GM12878 (cell line): ENCODE measurements around the gene PIP4K2A. TPM values are rescaled to one million over a fixed set of nuclear protein-coding genes. Genes with fewer than 3 reads are reported as not detected.

Source experiments
- ATAC-seq: fragments of 200-7000 bp; cut with Tn5 transposase; 3 replicates; pipeline ENCODE4 v1.9.1; 2020; ENCODE audit warnings: mild to moderate bottlenecking, moderate library complexity
- BruUV-seq: library from RNA; stranded (reverse); fragments of 400-500 nt; replicated peaks from 2 replicates; lab custom pipeline; 2021; lab: Mats Ljungman, UMichigan
- CTCF ChIA-PET: fragments of 300-600 bp; sonication (Branson Sonifier 250); formaldehyde crosslinking; extraction: SDS; loops from one replicate; lab custom pipeline; 2021; ENCODE audit warnings: inconsistent platforms; lab: Yijun Ruan, JAX
- POLR2A ChIA-PET: fragments of 350-600 bp; formaldehyde crosslinking; extraction: SDS; loops from one replicate; lab custom pipeline; 2021; ENCODE audit warnings: inconsistent platforms; lab: Charles Lee
- RAD21 ChIA-PET: fragments of 300-600 bp; sonication (Branson Sonifier 250); formaldehyde crosslinking; loops from one replicate; lab custom pipeline; 2023; ENCODE audit warnings: antibody characterized with exemption; ENCODE audit not compliant: unreplicated experiment; lab: Charles Lee
- SMC1A ChIA-PET: fragments of 300-600 bp; sonication (Branson Sonifier 250); formaldehyde crosslinking; loops from one replicate; lab custom pipeline; 2023; ENCODE audit not compliant: unreplicated experiment, uncharacterized antibody; lab: Charles Lee
- DNase-seq: peaks from one replicate; pipeline ENCODE4 v3.0.0-alpha.2; 2011; ENCODE audit warnings: low read depth, low spot score
- FAIRE-seq: peaks from 3 replicates; lab custom pipeline; 2011; peaks lifted over from hg19 to GRCh38; lab: Jason Lieb, UNC
- H2AFZ ChIP-seq: 2 replicates; pipeline ENCODE4 v1.6.0; 2011; ENCODE audit warnings: low read depth, low read length, control low read depth; ENCODE audit not compliant: control insufficient read depth
- H3K27ac ChIP-seq: 2 replicates; pipeline ENCODE4 v1.5.1; 2011; ENCODE audit warnings: control low read depth; ENCODE audit not compliant: control insufficient read depth, insufficient read depth
- H3K27me3 ChIP-seq, 2 experiments: replicated peaks in 1 of 2; 2 replicates each; pipeline versions ENCODE4 v1.6.0 to v1.6.1; 2011; ENCODE audit warnings: low read length in 1 of 2; ENCODE audit not compliant: control insufficient read depth in 2 of 2, insufficient read depth in 2 of 2
- H3K36me3 ChIP-seq, 2 experiments: 2 replicates each; pipeline ENCODE4 v1.5.1; 2011; ENCODE audit warnings: low read length in 1 of 2; ENCODE audit not compliant: control insufficient read depth in 2 of 2, insufficient read depth in 2 of 2
- H3K4me1 ChIP-seq: 2 replicates; pipeline ENCODE4 v1.6.1; 2011; ENCODE audit warnings: mild to moderate bottlenecking, low read length, moderate library complexity, mixed read lengths; ENCODE audit not compliant: control insufficient read depth, insufficient read depth
- H3K4me2 ChIP-seq: 2 replicates; pipeline ENCODE4 v1.6.0; 2011; ENCODE audit warnings: control low read depth; ENCODE audit not compliant: control insufficient read depth, insufficient read depth
- H3K4me3 ChIP-seq: fragments of 200-600 bp; sonication (generic); 2 replicates; pipeline ENCODE4 v1.5.1; 2016
- H3K79me2 ChIP-seq: 2 replicates; pipeline ENCODE4 v1.6.0; 2011; ENCODE audit warnings: low read length; ENCODE audit not compliant: control insufficient read depth, insufficient read depth
- H3K9ac ChIP-seq: 2 replicates; pipeline ENCODE4 v1.8.0; 2011; ENCODE audit warnings: low read length, control low read depth, mixed read lengths; ENCODE audit not compliant: control insufficient read depth, insufficient read depth
- H3K9me3 ChIP-seq: replicated peaks from 3 replicates; pipeline ENCODE4 v1.5.1; 2011; ENCODE audit warnings: mild to moderate bottlenecking, low read length; ENCODE audit not compliant: control insufficient read depth, insufficient read depth
- H4K20me1 ChIP-seq: 2 replicates; pipeline ENCODE4 v1.6.0; 2011; ENCODE audit not compliant: control insufficient read depth, insufficient read depth
- ATF7 ChIP-seq: fragments of 450-650 bp; IDR thresholded peaks from 2 replicates; pipeline ENCODE4 v1.6.1; 2016; ENCODE audit warnings: low read depth, mild to moderate bottlenecking
- BACH1 ChIP-seq: fragments of 450-650 bp; IDR thresholded peaks from 2 replicates; pipeline ENCODE4 v1.6.1; 2017; ENCODE audit warnings: mild to moderate bottlenecking, borderline replicate concordance
- MYC ChIP-seq: IDR thresholded peaks from 2 replicates; pipeline ENCODE4 v1.6.1; 2011; ENCODE audit warnings: mild to moderate bottlenecking, low read length, moderate library complexity, inconsistent platforms; ENCODE audit not compliant: insufficient read depth, insufficient replicate concordance, insufficient read length, severe bottlenecking
- NR2F1 ChIP-seq: fragments of 450-650 bp; conservative IDR thresholded peaks from 2 replicates; pipeline ENCODE4 v1.6.1; 2017; ENCODE audit warnings: mild to moderate bottlenecking
- SMAD5 ChIP-seq: IDR thresholded peaks from 2 replicates; pipeline ENCODE4 v1.6.1; 2016; ENCODE audit warnings: antibody characterized with exemption, low read depth
- SP1 ChIP-seq: IDR thresholded peaks from one replicate; pipeline ENCODE4 v1.6.1; 2011; ENCODE audit warnings: low read depth, low read length
- STAT1 ChIP-seq: fragments of 450-650 bp; conservative IDR thresholded peaks from 2 replicates; pipeline ENCODE4 v1.6.1; 2014; ENCODE audit warnings: antibody characterized with exemption, mild to moderate bottlenecking
- WRNIP1 ChIP-seq: IDR thresholded peaks from 2 replicates; pipeline ENCODE4 v1.6.1; 2011; ENCODE audit warnings: low read depth, low read length, improper control_type of control experiment, borderline replicate concordance
- YY1 ChIP-seq: IDR thresholded peaks from 2 replicates; pipeline ENCODE4 v1.6.1; 2011; ENCODE audit warnings: low read depth, mild to moderate bottlenecking, low read length
- ZZZ3 ChIP-seq: IDR thresholded peaks from 2 replicates; pipeline ENCODE4 v1.6.1; 2011; ENCODE audit warnings: low read depth; ENCODE audit not compliant: control insufficient read depth, insufficient read length
- WGBS: methylation state at CpG from one replicate; pipeline ENCODE4 v1.1.6; 2016; ENCODE audit warnings: low lambda C conversion rate; ENCODE audit not compliant: insufficient replicate concordance, insufficient coverage; ENCODE audit errors: missing lambda C conversion rate; 5-methylcytosine and 5-hydroxymethylcytosine counted together
- in situ Hi-C: fragments of 300-500 bp; cut with MboI; formaldehyde crosslinking; loops from 9 replicates; pipeline ENCODE4 v1.14.3; 2018; ENCODE audit warnings: mixed read lengths
- intact Hi-C: fragments of 100-400 bp; cut with micrococcal nuclease; formaldehyde crosslinking; loops from one replicate; pipeline ENCODE4 v1.14.2; 2022; ENCODE audit not compliant: unreplicated experiment
- polyA plus RNA-seq, 11 experiments: library from polyadenylated mRNA; depleted of rRNA in 4 of 11; unstranded in 6 of 11; stranded (reverse) in 5 of 11; fragments of >200 nt; fragmentation: Nextera tagmentation in 4 of 11; fragmentation: Illumina TruSeq in 1 of 11; extraction: Ambion mirVana in 4 of 11; extraction: Trizol in 1 of 11; gene quantifications; 1 replicate in 1 of 11; 2 replicates in 10 of 11; pipeline versions ENCODE4 v1.2.1 to v1.2.3, GENCODE V29; 2011 to 2016; ENCODE audit warnings: inconsistent platforms in 2 of 11, missing spikeins in 2 of 11, low read depth in 1 of 11
- total RNA-seq, 4 experiments: library from RNA; depleted of rRNA in 3 of 4; stranded (reverse); fragments of >200 nt in 3 of 4; fragmentation: Illumina TruSeq in 1 of 4; extraction: Trizol in 1 of 4; gene quantifications; 2 replicates each; pipeline versions ENCODE4 v1.2.1 to v1.2.3, GENCODE V29; 2013 to 2021
- TF ChIP-seq, protein P1 (sequence below): IDR thresholded peaks from 2 replicates; pipeline ENCODE4 v1.6.1; 2012; ENCODE audit warnings: low read depth, low read length, improper control_type of control experiment
- TF ChIP-seq, protein P2 (sequence below): fragments of 450-650 bp; IDR thresholded peaks from 2 replicates; pipeline ENCODE4 v1.6.1; 2017; ENCODE audit warnings: borderline replicate concordance
- TF ChIP-seq, protein P3 (sequence below): fragments of 150-350 bp; IDR thresholded peaks from 2 replicates; pipeline ENCODE4 v1.6.1; 2014; ENCODE audit warnings: mild to moderate bottlenecking, low read depth, low read length
- TF ChIP-seq, protein P4 (sequence below): IDR thresholded peaks from 2 replicates; pipeline ENCODE4 v1.6.1; 2011; ENCODE audit warnings: low read depth, mild to moderate bottlenecking, low read length, moderate library complexity, borderline replicate concordance; ENCODE audit errors: extremely low read depth

Gene PIP4K2A
- total and polyA plus RNA-seq, 10 of the 15 experiments (the other 5 are each of a cell fraction or from before 2014, with no cell fraction given), result 54.3 to 139 (median 84.4) TPM

DNA sequence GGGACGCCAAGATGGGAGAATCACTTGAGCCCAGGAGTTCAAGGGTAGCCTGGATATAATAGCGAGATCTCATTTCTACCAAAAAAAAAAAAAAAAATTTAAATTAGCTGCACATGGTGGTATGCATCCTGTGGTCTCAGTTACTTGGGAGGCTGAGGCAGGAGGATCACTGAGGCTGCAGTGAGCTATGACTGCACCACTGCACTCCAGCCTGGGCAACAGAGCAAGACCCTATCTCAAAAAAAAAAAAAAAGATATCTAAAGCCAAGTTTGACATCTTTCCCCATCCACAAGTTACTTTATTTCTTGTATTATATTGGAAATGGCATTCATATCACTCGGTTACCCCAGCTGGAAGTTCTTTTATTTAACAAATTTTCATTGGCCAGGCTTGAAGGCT is 3.4 kb upstream of the PIP4K2A start:
- Histone ChIP-seq H3K9me3 (no peaks in the 10 kb centered on the region), H3K27me3 (no peaks in the 10 kb centered on the region), H3K36me3 (no peaks in the 10 kb centered on the region), H3K4me3 (no peak overlapping the region), H3K9ac (no peak overlapping the region), H2AFZ (no peak overlapping the region), H4K20me1 (no peaks in the 10 kb centered on the region), H3K79me2 (peaks cover 18% of the 10 kb centered on the region), H3K4me1 (peaks cover 8% of the 10 kb centered on the region), H3K27ac (no peak overlapping the region), H3K4me2 (no peak overlapping the region)
- SMC1A ChIA-PET, result interaction anchor here (1.0 to 1.5 kb wide), 3 partner anchors 10 to 37 kb away, joined by 3 to 4 read pairs (median 4); no protein-coding TSS in a partner anchor
- TF ChIP-seq NR2F1 (no peak), ZZZ3 (no peak), STAT1 (no peak), BACH1 (no peak), YY1 (no peak), WRNIP1 (no peak), SMAD5 (no peak), MYC (no peak), SP1 (no peak), ATF7 (no peak)
- TF ChIP-seq, protein P1, sequence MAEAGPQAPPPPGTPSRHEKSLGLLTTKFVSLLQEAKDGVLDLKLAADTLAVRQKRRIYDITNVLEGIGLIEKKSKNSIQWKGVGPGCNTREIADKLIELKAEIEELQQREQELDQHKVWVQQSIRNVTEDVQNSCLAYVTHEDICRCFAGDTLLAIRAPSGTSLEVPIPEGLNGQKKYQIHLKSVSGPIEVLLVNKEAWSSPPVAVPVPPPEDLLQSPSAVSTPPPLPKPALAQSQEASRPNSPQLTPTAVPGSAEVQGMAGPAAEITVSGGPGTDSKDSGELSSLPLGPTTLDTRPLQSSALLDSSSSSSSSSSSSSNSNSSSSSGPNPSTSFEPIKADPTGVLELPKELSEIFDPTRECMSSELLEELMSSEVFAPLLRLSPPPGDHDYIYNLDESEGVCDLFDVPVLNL, result no peak
- TF ChIP-seq, protein P2, sequence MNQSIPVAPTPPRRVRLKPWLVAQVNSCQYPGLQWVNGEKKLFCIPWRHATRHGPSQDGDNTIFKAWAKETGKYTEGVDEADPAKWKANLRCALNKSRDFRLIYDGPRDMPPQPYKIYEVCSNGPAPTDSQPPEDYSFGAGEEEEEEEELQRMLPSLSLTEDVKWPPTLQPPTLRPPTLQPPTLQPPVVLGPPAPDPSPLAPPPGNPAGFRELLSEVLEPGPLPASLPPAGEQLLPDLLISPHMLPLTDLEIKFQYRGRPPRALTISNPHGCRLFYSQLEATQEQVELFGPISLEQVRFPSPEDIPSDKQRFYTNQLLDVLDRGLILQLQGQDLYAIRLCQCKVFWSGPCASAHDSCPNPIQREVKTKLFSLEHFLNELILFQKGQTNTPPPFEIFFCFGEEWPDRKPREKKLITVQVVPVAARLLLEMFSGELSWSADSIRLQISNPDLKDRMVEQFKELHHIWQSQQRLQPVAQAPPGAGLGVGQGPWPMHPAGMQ, result no peak
- TF ChIP-seq, protein P3, sequence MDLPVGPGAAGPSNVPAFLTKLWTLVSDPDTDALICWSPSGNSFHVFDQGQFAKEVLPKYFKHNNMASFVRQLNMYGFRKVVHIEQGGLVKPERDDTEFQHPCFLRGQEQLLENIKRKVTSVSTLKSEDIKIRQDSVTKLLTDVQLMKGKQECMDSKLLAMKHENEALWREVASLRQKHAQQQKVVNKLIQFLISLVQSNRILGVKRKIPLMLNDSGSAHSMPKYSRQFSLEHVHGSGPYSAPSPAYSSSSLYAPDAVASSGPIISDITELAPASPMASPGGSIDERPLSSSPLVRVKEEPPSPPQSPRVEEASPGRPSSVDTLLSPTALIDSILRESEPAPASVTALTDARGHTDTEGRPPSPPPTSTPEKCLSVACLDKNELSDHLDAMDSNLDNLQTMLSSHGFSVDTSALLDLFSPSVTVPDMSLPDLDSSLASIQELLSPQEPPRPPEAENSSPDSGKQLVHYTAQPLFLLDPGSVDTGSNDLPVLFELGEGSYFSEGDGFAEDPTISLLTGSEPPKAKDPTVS, result no peak
- TF ChIP-seq, protein P4, sequence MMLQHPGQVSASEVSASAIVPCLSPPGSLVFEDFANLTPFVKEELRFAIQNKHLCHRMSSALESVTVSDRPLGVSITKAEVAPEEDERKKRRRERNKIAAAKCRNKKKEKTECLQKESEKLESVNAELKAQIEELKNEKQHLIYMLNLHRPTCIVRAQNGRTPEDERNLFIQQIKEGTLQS, result no peak
- in situ Hi-C loops, result no loop called here
- ATAC-seq (no peak), FAIRE-seq (no peak), DNase-seq (no peak)
- BruUV-seq, result no TSS peak
- 96% methylated on average over 3 of the region's 3 CpGs for WGBS
- intact Hi-C loops, result loop anchor here (10.0 kb wide), 1 partner anchor 403 kb away; the partner anchor contains the start of gene COMMD3
- CTCF ChIA-PET, result interaction anchor here (1.7 kb wide), 1 partner anchor 68 kb away, joined by 3 read pairs; no protein-coding TSS in a partner anchor
- POLR2A ChIA-PET, result interaction anchor here (0.6 to 0.8 kb wide), 3 partner anchors 20 to 162 kb away, joined by 3 read pairs; no protein-coding TSS in a partner anchor
- RAD21 ChIA-PET, result no interaction called here
